GM21619 (cell line): ENCODE measurements around the gene CACNA1D.

Experiments used
- ATAC-seq: cut with Tn5 transposase; IDR thresholded peaks from one replicate; pipeline ENCODE4 v1.9.1; 2021; ENCODE audit not compliant: unreplicated experiment

The CACNA1D gene

GRCh38 chr3:53837331-53837730 is 342.9 kb downstream of the CACNA1D start:
- ATAC-seq, result no peak

- ATAC-seq, result no peak
Measured at GRCh38 chr3:53841296-53841695, 346.9 kb downstream of the CACNA1D start.

GRCh38 chr3:53842436-53843194 is 348.2 kb downstream of the CACNA1D start:
- ATAC-seq, result no peak

- peak; percentile 53 for ATAC-seq
Measured at GRCh38 chr3:53843195-53844177, 349.1 kb downstream of the CACNA1D start.

- ATAC-seq, result no peak
Measured at GRCh38 chr3:53844262-53845102, 350.1 kb downstream of the CACNA1D start.

GRCh38 chr3:53845103-53845880 is 350.9 kb downstream of the CACNA1D start:
- no peak for ATAC-seq

- no peak for ATAC-seq
Measured at GRCh38 chr3:53845881-53846133, 351.4 kb downstream of the CACNA1D start.

GRCh38 chr3:53846134-53846850 is 351.9 kb downstream of the CACNA1D start, which contains the start of the genes CHDH and IL17RB:
Gene CHDH, minus strand, starts transcription at chr3:53846419. Its CDS starts 22,411 bp downstream, at chr3:53824008.
Gene IL17RB, plus strand, starts transcription at chr3:53846568. Its CDS starts 21 bp downstream, at chr3:53846589.
- ATAC-seq, result no peak

GRCh38 chr3:53846851-53847155 is 352.4 kb downstream of the CACNA1D start:
- no peak for ATAC-seq

GRCh38 chr3:53849916-53850315 is 355.5 kb downstream of the CACNA1D start:
- no peak for ATAC-seq

GRCh38 chr3:53850895-53851294 is 356.5 kb downstream of the CACNA1D start:
- no peak for ATAC-seq

GRCh38 chr3:53856964-53857363 is 362.6 kb downstream of the CACNA1D start:
- no peak for ATAC-seq

GRCh38 chr3:53858096-53858741 is 363.8 kb downstream of the CACNA1D start:
- ATAC-seq, result no peak

GRCh38 chr3:53859178-53859577 is 364.8 kb downstream of the CACNA1D start:
- no peak for ATAC-seq

GRCh38 chr3:53860196-53860595 is 365.8 kb downstream of the CACNA1D start:
- ATAC-seq, result no peak

- no peak for ATAC-seq
Measured at GRCh38 chr3:53862241-53862640, 367.8 kb downstream of the CACNA1D start.

GRCh38 chr3:53863145-53863544 is 368.7 kb downstream of the CACNA1D start:
- peak; percentile 47 for ATAC-seq
